HG02642 (cell line): ENCODE results near the gene MICAL3.
"Not testable (repeated sequence)": the region's sequence is repeated elsewhere in the genome, so short reads cannot be mapped to it uniquely, and the experiment has no call there.

Experiments used
- ATAC-seq: cut with Tn5 transposase; IDR thresholded peaks from one replicate; pipeline ENCODE4 v1.9.1; 2021; ENCODE audit warnings: mild to moderate bottlenecking; ENCODE audit not compliant: unreplicated experiment, poor library complexity

The MICAL3 gene

GRCh38 chr22:17942721-17943120 lies 81.6 kb downstream of the MICAL3 start:
- ATAC-seq = no peak

GRCh38 chr22:17941471-17942406 lies 82.6 kb downstream of the MICAL3 start:
- ATAC-seq = no peak

- ATAC-seq = no peak
Observed at GRCh38 chr22:17939579-17939978, 84.8 kb downstream of the MICAL3 start.

- no peak for ATAC-seq
Observed at GRCh38 chr22:17939011-17939410, 85.3 kb downstream of the MICAL3 start.

- ATAC-seq = no peak
Observed at GRCh38 chr22:17938484-17938924, 85.9 kb downstream of the MICAL3 start.

- ATAC-seq = not testable (repeated sequence)
Observed at GRCh38 chr22:17932457-17932856, 91.9 kb downstream of the MICAL3 start.

GRCh38 chr22:17931400-17931825 lies 92.9 kb downstream of the MICAL3 start:
- no peak for ATAC-seq

GRCh38 chr22:17930455-17931313 lies 93.7 kb downstream of the MICAL3 start:
- no peak for ATAC-seq

- no peak for ATAC-seq
Observed at GRCh38 chr22:17929909-17930308, 94.5 kb downstream of the MICAL3 start.

- ATAC-seq = no peak
Observed at GRCh38 chr22:17928391-17928790, 96.0 kb downstream of the MICAL3 start.

GRCh38 chr22:17927062-17927461 lies 97.3 kb downstream of the MICAL3 start:
- no peak for ATAC-seq

- no peak for ATAC-seq
Observed at GRCh38 chr22:17926516-17926915, 97.8 kb downstream of the MICAL3 start.

- ATAC-seq = no peak
Observed at GRCh38 chr22:17925431-17925841, 98.9 kb downstream of the MICAL3 start.

- ATAC-seq = no peak
Observed at GRCh38 chr22:17924735-17925364, 99.5 kb downstream of the MICAL3 start.

GRCh38 chr22:17924076-17924475 lies 100.3 kb downstream of the MICAL3 start:
- no peak for ATAC-seq

GRCh38 chr22:17922925-17923903 lies 101.1 kb downstream of the MICAL3 start:
- ATAC-seq = no peak

- no peak for ATAC-seq
Observed at GRCh38 chr22:17921871-17922821, 102.2 kb downstream of the MICAL3 start.

- ATAC-seq = no peak
Observed at GRCh38 chr22:17920992-17921650, 103.2 kb downstream of the MICAL3 start.
